Measurements from ENCODE around the gene CYP27B1. TPM values are rescaled to one million over a fixed set of nuclear protein-coding genes. Genes with fewer than 3 reads are reported as not detected.
"Not testable (repeated sequence)": the region's sequence is repeated elsewhere in the genome, so short reads cannot be mapped to it uniquely, and the experiment has no call there.

Gene CYP27B1
- total RNA-seq, 1 donor from 2014 or later: not detected

- intact Hi-C loops (cut with DNase I): no loop called here
- DNase-seq: no peak
- ATAC-seq (ENCODE audit: poor library complexity): no peak
Observed at GRCh38 chr12:57717131-57717530, 49.7 kb downstream of the CYP27B1 start.

- intact Hi-C loops (cut with DNase I): no loop called here
- DNase-seq (no peak), ATAC-seq (ENCODE audit: poor library complexity) (no peak)
Observed at GRCh38 chr12:57716305-57716704, 50.6 kb downstream of the CYP27B1 start.

- no peak for DNase-seq
Observed at GRCh38 chr12:57715786-57716185, 51.1 kb downstream of the CYP27B1 start.

GRCh38 chr12:57715036-57715748, 51.7 kb downstream of the CYP27B1 start:
- ATAC-seq (ENCODE audit: poor library complexity); intact Hi-C loops (cut with DNase I): not testable (repeated sequence)

More at GRCh38 chr12:57715786-57716185, 51.1 kb downstream of the CYP27B1 start:
- no peak for ATAC-seq (ENCODE audit: poor library complexity)
- intact Hi-C loops (cut with DNase I): no loop called here

GRCh38 chr12:57713209-57713608, 53.7 kb downstream of the CYP27B1 start:
- intact Hi-C loops (cut with DNase I): no loop called here
- ATAC-seq (ENCODE audit: poor library complexity) (no peak), DNase-seq (no peak)

More at GRCh38 chr12:57715036-57715748, 51.7 kb downstream of the CYP27B1 start:
- DNase-seq: not testable (repeated sequence)

GRCh38 chr12:57712701-57713100, 54.2 kb downstream of the CYP27B1 start:
- ATAC-seq (ENCODE audit: poor library complexity): no peak
- intact Hi-C loops (cut with DNase I): no loop called here
- no peak for DNase-seq

Small RNA genes lying within 50 kb of the gene (microRNA-seq; reads per million reads assigned to microRNA genes)
- not detected for gene MIR6759

Other genes starting within 250 kb of the CYP27B1 start
- gene DDIT3, start 246.6 kb downstream of the CYP27B1 start, total RNA-seq: 16.4 TPM
- 25.4 TPM for gene MBD6, start 244.3 kb downstream of the CYP27B1 start, total RNA-seq
- gene DCTN2, start 219.9 kb downstream of the CYP27B1 start, total RNA-seq: 95.0 TPM
- 0.08 TPM for gene KIF5A, start 217.0 kb downstream of the CYP27B1 start, total RNA-seq
- gene PIP4K2C, start 175.9 kb downstream of the CYP27B1 start, total RNA-seq: 12.4 TPM
- gene DTX3, start 162.3 kb downstream of the CYP27B1 start, total RNA-seq: 21.7 TPM
- 14.3 TPM for gene ARHGEF25, start 155.6 kb downstream of the CYP27B1 start, total RNA-seq
- gene B4GALNT1, start 133.9 kb downstream of the CYP27B1 start, total RNA-seq: 5.6 TPM
- gene OS9, start 72.9 kb downstream of the CYP27B1 start, total RNA-seq: 102 TPM
- gene AGAP2, start 28.3 kb downstream of the CYP27B1 start, total RNA-seq: 6.6 TPM
- 27.5 TPM for gene TSPAN31, start 22.0 kb downstream of the CYP27B1 start, total RNA-seq
- gene CDK4, start 14.8 kb downstream of the CYP27B1 start, total RNA-seq: 41.1 TPM
- 12.2 TPM for gene MARCHF9, start 12.0 kb downstream of the CYP27B1 start, total RNA-seq
- 7.2 TPM for gene METTL1, start 5.0 kb upstream of the CYP27B1 start, total RNA-seq
- gene EEF1AKMT3, start 5.5 kb upstream of the CYP27B1 start, total RNA-seq: 1.2 TPM
- gene TSFM, start 15.7 kb upstream of the CYP27B1 start, total RNA-seq: 49.5 TPM
- gene AVIL, start 51.7 kb upstream of the CYP27B1 start, total RNA-seq: 2.1 TPM
- gene CTDSP2, start 79.7 kb upstream of the CYP27B1 start, total RNA-seq: 99.5 TPM
- 7.6 TPM for gene ATP23, start 174.5 kb upstream of the CYP27B1 start, total RNA-seq